GM18499 (cell line): ENCODE measurements around the gene ANKRD40CL.
"Not testable (repeated sequence)": the region's sequence is repeated elsewhere in the genome, so short reads cannot be mapped to it uniquely, and the experiment has no call there.

Experiments
- ATAC-seq: cut with Tn5 transposase; IDR thresholded peaks from one replicate; pipeline ENCODE4 v1.9.1; 2021; ENCODE audit warnings: moderate number of reproducible peaks; ENCODE audit not compliant: insufficient read depth, unreplicated experiment

The ANKRD40CL gene, protein sequence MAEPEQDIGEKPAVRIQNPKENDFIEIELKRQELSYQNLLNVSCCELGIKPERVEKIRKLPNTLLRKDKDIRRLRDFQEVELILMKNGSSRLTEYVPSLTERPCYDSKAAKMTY

DNA sequence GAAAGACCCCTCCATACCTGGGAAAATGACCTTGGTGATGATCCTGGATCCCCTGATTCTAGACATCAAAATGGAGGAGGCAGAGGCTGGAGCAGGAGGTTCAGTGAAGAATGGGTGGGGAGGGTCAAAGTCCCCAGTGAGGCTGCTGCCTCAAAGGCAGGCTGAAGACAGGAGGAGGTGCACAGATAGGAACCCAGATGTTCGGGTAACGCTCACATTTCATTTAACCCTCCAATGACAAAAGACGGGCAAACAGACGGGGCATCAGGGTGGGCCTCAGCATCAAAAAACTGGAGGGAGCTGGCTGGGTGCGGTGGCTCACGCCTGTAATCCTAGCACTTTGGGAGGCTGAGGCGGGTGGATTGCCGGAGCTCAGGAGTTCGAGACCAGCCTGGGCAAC, at the start of gene ANKRD40CL:
Gene ANKRD40CL (minus strand): TSS at position 73 of the 400 bp plus-strand sequence. CDS start 605 bp downstream, outside the sequence.
- no peak for ATAC-seq

DNA sequence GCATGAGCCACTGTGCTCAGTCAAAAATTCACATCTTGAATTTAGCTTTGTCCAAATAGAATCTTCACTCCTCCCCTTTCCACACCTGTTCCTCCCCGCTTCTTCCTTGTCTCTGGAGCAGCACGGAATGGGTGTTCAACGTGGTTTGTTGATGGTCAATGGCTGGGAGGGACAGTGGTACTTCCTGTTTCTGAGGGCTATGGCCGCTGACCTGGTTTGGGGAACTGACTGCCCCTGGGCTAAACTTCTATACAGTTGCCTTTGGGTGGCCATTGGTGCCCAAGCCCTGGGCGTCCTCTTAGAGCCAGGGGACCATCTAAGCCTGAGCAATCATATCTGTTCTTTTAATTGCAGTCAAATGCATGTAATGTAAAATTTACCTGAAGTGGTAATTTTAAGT, 49.0 kb upstream of the ANKRD40CL start:
- no peak for ATAC-seq

DNA sequence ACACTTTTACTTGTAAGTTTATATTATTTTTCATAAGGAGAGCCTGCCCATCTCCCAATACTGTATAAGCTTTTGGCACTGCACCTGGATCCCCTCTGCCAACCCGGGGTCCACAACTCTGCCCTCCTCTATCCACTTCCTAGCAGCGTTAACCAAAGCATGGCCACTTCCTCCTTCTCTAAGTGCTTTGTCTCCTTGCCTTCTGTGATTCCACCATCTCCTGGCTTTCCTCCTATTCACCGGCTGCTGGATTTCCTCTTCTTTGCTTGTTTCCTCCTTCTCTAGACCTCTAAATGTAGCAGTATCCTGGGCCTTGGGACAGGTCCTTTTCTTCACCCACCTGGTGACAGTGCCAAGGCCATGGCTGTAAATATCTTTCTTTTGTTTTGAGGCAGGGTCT, 48.1 kb upstream of the ANKRD40CL start:
- no peak for ATAC-seq

DNA sequence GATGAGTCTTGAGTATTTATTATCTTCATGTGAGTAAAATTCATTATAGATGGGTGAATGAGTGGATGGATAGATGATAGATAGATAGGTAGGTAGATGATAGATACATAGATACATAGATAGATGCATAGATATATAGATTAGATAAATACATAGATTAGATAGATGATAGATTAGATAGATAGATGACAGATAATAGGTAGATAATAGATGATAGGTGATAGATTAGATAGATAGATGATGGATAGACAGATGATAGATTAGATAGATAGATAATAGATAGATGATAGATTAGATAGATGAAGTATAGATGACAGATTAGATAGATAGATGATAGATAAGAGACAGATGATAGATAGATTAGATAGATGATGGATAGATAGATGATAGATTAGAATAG, 46.3 kb upstream of the ANKRD40CL start:
- ATAC-seq: no peak

DNA sequence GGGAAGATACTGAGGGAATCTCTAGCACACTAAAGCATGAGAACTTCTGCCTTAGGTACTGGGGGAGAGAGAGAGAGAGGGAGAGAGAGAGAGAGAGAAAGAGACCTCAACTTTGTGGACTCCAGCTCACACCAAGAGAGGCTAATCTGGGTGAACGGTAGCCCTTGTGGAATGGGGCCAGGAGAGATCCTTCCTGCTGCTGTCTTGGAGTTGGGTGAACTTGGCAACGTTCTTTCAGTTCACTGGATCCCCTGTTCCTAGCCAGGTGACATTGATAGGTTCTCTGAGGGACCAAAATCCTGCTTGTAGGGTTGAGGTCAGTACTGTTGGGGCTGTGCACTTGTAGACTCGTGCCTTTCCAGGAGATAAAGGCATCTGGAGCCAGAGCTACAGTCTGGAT, 41.6 kb upstream of the ANKRD40CL start:
- ATAC-seq: no peak

DNA sequence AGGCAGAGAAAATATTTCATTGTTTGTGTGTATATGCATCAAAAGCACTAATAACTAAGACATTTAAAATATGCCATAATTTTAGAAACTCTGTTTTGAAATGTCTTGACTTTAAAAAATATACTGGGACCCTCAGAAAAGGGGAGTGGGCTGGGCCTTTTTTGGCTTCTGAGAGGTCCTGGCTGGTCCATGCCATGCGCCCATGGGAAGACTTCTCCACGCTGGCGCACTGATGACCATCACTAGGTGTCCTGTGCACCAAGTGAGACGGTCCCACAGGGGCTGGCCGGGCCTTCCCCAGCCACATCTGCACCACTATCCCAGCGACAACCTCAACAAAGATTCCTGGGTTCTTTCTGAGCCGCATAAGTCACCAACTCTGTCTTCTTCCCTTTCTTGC, 41.1 kb upstream of the ANKRD40CL start:
- ATAC-seq: no peak

DNA sequence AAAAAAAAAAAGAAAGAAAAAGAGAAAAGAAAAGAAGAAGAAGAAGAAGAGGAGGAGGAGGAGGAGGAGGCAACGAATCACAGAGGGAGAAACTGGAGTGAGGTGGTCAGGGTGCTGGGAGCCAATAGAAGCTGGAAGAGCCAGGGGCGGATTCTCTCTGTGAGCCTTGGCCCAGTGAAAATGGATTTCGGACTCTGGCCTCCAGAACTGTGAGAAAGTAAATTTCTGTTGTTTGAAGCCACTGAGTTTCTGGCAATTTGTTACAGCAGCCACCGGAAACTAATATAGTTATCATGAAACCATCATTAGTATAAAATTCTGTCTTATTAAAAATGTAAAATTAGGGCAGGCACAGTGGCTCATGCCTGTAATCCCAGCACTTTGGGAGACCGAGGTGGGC, 40.4 kb upstream of the ANKRD40CL start:
- no peak for ATAC-seq

DNA sequence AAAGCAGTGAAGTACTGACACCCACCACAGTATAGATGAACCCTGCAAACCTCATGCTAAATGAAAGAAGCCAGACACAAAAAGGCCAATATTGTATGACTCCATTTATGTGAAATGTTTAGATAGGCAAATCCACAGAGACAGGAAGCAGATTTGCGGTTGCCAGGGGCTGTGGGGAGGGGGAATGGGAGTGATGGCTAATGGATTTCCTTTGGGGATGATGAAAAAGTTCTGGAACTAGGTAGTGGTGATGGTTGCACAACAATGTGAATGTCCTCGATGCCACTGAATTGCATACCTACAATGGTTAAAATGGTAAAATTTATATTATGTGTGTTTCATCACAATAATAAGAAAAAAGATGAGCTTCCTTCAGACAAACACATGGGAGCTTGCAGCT, 39.7 kb upstream of the ANKRD40CL start:
- ATAC-seq: no peak

DNA sequence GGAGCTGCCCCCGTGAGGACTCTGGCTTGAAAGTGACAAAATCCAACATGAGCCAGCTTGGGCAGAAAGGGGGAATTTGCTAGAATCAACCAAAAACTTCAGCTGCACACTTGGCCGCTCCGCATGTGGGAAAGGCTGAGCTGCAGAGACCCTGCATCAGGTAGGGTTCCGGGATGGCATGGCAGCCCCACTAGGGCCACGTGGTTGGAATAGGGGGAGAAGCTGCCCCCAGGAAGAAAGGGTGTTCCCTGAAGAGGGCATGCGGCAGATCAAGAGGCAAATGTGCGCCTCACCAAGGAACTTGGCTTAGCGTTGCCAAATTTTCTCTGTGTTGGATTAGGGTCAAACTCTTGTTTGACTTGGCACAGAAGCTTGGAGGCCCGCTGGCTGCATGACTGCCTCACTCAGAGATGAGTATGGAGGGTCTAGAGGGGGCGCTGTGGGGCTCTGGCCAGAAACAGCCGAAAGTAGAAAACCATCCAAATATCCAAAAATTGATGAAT, 38.9 kb upstream of the ANKRD40CL start:
- ATAC-seq: no peak

DNA sequence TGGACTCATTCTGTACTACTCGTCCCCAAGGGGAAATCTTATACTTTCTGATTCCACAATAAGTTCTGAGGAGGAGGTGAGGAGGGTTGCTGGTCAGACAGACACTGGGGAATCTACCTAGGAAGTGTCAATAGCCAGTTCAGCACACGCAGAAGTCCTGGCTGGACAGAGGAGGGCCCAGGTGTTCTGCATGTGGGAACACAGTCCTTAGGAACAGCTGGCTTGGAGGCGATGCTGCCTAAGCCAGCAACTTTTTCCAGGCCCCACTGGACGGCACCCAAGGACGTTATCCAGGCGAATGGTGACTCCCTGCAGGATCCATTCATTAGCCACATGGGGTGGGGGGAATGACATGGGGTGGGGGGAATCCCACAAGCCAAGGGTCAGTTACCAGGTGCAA, 38.2 kb upstream of the ANKRD40CL start:
- no peak for ATAC-seq

DNA sequence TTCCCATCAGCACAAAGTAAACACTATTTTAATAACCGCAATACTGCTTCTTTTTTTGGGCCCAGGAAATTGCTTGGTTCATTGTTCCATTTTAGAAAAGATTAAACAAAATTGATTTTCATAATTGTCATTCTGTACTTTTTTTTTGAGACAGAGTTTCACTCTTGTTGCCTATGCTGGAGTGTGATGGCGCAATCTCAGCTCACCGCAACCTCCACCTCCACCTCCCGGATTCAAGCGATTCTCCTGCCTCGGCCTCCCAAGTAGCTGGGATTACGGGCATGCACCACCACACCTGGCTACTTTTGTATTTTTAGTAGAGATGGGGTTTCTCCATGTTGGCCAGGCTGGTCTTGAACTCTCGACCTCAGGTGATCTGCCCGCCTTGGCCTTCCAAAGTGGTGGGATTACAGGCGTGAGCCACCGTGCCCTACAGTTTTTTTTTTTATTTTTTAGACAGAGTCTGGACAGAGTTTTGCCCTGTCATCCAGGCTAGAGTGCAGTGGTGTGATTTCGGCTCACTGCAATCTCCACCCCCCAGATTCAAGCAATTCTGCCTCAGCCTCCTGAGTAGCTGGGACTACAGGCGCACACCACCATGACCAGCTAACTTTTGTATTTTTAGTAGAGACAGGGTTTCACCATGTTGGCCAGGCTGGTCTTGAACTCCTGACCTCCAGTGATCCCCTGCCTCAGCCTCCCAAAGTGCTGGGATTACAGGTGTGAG, 37.6 kb upstream of the ANKRD40CL start:
- ATAC-seq: not testable (repeated sequence)

DNA sequence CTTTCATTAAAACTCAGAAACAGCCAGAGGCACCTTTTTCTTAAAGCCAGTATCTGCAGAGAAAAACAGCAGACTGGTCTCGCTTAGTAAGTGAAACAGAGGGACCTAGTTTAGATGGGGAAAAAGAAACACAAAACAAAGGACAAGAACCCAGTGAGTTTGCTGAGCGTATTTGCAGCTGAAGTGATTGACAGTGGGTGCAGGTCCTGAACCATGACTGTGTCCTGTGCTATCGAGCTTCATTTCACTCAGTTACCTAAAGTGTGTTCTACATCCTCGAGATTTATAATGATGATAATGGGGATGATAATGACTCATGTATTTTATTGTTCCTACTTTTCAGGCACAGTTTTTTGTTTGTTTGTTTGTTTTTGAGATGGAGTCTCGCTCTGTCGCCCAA, 36.4 kb upstream of the ANKRD40CL start:
- no peak for ATAC-seq

DNA sequence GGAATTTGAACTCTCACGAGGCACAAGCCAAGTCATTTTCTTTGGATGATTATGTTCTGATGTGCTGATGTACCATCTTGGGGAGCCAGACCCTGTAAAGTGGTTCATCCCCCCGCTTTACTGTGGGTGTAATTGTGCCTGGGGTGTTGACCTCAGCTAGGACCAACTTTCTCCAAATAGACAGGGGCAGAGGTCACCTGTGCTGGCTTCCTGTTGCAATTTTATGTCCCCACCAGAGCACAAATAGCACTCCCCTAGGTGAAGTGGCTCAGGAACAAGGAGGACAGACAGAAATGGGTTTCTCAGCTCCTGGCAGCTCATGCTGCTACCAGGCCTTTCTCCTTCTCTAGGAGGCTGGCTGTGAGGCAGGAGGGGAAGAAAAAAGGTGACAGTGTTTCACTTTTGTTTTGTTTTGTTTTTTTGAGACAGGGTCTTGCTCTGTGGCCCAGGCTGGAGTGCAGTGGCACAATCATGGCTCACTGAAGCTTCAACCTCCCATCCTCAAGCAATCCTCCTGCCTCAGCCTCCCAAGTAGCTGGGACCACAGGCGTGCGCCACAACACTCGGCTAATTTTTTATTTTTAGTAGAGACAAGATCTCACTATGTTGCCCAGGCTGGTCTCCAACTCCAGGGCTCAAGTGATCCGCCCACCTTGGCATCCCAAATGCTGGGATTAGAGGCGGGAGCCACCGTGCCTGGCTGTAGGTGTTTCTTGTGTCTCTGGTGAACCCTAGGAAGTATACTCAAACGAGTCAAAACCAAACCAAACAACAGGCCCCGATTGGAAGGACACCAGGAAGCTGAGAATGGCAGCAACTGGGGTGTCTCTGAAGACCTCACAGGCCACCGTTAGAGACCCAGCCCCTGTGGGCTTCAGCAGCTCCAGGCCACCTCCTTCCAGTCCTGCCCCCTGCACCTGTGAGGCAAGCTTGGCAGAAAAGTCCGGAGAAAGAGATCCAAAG, 35.6 kb upstream of the ANKRD40CL start:
- ATAC-seq: no peak

DNA sequence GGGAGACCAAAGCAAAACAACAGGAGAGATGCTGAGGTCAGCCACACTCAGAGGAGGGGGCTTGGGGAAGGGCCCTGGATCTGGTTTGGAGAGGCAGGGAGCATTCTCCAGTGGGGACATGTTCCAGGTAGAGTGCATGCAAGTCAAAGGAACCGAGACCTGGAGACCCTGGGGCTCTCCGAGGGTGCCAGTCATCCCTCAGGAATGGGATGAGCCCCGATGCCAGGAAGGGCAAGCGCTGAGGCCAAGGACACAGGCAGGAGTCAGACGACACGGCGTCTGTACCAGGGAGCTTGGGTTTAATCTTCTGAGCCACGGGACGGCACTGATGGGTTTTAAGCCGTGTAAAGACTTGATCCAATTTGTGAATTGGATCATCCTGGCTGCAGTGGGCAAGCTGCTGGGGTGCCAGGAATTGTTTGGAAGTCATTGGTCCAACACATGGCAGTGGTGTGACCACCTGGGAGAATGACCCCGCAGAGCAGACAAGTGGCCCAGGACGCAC, 32.9 kb upstream of the ANKRD40CL start:
- ATAC-seq: no peak

DNA sequence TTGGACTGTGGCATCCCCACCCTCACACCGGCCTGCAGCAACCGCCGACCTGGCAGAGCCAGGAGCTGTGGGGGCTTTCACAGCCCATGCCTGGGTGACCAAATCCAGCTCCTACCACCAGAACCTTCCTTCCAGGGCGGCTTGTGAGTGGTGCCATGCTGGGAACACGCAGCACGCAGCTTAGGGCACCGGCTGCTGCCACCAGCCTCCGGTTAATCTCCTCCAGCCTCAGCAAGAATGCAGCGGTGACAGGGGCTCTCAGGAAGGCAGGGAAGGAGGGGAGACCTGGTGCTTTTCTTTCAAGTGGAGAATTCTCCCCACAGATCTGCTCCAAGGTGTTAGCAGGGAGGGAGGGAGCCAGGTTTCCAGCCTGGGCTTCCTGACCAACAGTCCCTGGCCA, 32.3 kb upstream of the ANKRD40CL start:
- no peak for ATAC-seq

DNA sequence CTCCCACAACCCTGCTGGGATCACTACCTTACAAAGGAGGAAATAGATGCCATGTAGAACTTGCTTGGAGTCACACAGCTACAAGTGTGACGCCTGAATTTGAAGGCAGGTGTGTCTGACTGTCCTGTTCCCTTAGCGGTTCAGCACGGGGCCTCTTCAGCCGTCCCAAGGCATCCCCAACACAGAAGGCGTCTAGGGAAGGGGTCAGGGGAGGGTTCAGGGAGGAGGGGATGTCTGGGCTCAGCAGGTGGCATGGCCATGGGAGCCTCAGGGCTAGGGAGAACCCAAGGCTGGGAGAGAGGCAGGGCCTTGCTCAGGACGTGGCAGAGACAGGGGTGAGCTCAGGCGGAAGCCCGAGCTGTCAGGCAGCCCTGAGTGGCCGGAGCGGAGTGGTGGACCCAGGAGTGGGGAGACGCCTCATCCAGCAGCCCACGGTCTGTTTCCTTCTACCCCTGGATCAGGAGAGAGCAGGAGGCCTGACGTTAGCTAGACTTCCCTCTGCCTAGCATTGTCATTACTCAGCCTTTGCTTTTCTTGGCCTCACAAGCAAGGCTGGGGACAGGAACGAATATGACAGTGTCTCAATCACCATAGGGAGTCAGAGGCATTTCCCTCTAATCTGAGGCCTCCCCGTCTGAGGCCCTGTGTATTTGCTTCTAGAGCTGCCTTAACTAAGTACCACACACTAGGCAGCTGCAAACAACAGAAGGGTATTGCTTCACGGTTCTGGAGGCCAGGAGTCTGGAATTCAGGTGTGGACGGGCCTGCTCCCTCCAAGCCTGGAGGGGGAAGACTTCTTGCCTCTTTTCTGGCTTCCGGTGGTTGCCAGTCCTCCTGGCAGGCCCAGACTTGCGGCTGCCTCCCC, 31.3 kb upstream of the ANKRD40CL start:
- ATAC-seq: no peak

DNA sequence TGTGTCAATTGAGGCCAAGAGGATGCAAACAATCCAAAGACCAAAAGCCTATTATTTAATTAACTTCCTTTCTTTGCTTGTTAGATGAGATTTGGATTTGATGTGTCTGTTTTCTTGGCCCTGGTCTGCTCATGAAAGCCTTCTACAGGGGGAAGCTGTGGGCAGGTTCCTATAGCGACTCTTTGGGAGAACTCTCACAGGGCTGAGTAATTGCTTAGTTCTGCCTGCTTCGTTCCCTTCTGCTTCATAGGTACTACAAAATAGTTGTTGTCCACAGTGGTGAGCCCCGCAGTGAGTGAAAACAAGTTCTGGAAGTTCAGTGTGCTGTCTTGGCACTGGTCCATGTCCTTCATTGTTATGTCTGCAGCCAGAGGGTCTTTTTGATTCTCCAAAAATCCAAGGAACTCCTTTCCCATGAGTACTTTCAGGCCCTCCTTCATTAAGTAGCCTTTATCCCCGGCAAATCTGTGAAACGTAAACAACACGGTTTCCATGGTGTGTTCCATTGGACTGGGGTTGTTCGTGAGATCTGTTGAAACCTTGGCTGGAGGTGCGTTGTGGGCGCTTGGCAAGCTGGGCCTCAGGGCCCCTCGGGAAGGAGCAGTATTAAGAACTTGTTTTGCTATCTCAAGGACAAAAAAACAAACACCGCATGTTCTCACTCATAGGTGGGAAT, 30.0 kb upstream of the ANKRD40CL start:
- ATAC-seq: no peak

DNA sequence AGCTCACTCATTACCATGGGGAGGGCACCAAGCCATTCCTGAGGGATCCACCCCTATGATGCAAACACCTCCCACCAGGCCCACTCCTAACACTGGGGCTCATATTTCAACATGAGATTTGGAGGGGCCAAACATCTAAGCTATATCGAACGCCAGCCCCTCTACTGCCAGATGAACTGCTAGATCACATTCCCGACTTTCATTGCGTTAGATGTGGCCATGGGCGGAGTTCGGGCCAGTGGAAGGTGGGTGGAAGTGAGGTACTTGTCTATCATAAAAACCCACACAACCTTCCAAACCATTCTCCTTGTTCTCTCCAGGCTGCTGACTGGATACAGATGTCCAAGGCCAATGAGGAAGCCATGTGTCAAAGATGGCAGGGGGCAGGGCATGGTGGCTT, 27.0 kb upstream of the ANKRD40CL start:
- ATAC-seq: no peak

DNA sequence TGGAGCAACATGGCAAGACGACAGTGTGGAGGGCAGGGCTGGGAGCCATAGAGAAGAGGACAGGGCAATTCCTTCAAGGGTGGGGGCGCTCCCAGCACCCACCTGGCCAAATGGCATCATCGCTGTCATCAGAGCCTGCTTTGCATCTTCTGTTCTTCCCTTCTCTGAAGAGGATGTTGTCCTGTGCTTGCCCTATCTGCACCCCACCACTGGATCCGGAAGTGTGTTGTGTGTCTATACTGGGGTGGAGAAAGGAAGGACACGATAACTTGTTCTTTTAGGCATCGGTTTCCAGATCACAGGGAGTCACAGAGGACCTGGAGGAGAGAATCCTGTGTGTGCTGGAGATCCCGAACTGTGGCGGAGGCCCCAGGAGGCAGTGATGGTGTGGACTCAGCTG, 25.7 kb upstream of the ANKRD40CL start:
- ATAC-seq: no peak
